Smooth muscle cell (in vitro differentiated cells): Measurements from ENCODE around the gene OLFM4. TPM values are rescaled to one million over a fixed set of nuclear protein-coding genes. Genes with fewer than 3 reads are reported as not detected.

Experiments
- DNase-seq: peaks from one replicate; lab custom pipeline; 2025; ENCODE audit not compliant: unreplicated experiment; lab: John Stamatoyannopoulos, UW
- H2AFZ ChIP-seq: fragments of 200-600 bp; sonication (generic); 2 replicates; pipeline ENCODE4 v1.6.0; 2016; ENCODE audit warnings: antibody characterized with exemption, low read depth, mild to moderate bottlenecking
- H3F3A ChIP-seq: fragments of 200-600 bp; sonication (generic); 2 replicates; pipeline ENCODE4 v1.6.0; 2017; ENCODE audit warnings: antibody characterized with exemption, low read depth
- H3K27ac ChIP-seq: fragments of 200-600 bp; sonication (generic); 2 replicates; pipeline ENCODE4 v1.5.1; 2016; ENCODE audit warnings: low read depth, mild to moderate bottlenecking
- H3K27me3 ChIP-seq: fragments of 200-600 bp; sonication (generic); 2 replicates; pipeline ENCODE4 v1.6.1; 2016; ENCODE audit warnings: low read depth, mild to moderate bottlenecking
- H3K36me3 ChIP-seq: fragments of 200-600 bp; sonication (generic); 2 replicates; pipeline ENCODE4 v1.5.1; 2016; ENCODE audit warnings: low read depth
- H3K4me1 ChIP-seq: fragments of 200-600 bp; sonication (generic); 2 replicates; pipeline ENCODE4 v1.5.1; 2016; ENCODE audit warnings: low read depth
- H3K4me2 ChIP-seq: fragments of 200-600 bp; sonication (generic); 2 replicates; pipeline ENCODE4 v1.6.0; 2016; ENCODE audit warnings: mild to moderate bottlenecking
- H3K4me3 ChIP-seq: fragments of 200-600 bp; sonication (generic); 2 replicates; pipeline ENCODE4 v1.5.1; 2016; ENCODE audit warnings: mild to moderate bottlenecking
- H3K79me2 ChIP-seq: fragments of 200-600 bp; sonication (generic); 2 replicates; pipeline ENCODE4 v1.6.0; 2016; ENCODE audit warnings: low read depth, mild to moderate bottlenecking
- H3K9ac ChIP-seq: fragments of 200-600 bp; sonication (generic); 2 replicates; pipeline ENCODE4 v1.6.0; 2016; ENCODE audit warnings: low read depth
- H3K9me3 ChIP-seq: fragments of 200-600 bp; sonication (generic); replicated peaks from 2 replicates; pipeline ENCODE4 v1.5.1; 2016; ENCODE audit warnings: low read depth
- H4K20me1 ChIP-seq: fragments of 200-600 bp; sonication (generic); 2 replicates; pipeline ENCODE4 v1.6.0; 2016; ENCODE audit warnings: low read depth
- CTCF ChIP-seq: fragments of 200-600 bp; sonication (generic); IDR thresholded peaks from 2 replicates; pipeline ENCODE4 v1.5.1; 2017; ENCODE audit warnings: borderline replicate concordance, mild to moderate bottlenecking, antibody characterized with exemption; ENCODE audit not compliant: insufficient read depth, poor library complexity, severe bottlenecking
- WGBS: methylation state at CpG from one replicate; pipeline ENCODE4 v1.1.7; 2016; ENCODE audit warnings: low lambda C conversion rate; 5-methylcytosine and 5-hydroxymethylcytosine counted together
- polyA plus RNA-seq: library from polyadenylated mRNA; unstranded; fragments of >200 nt; fragmentation: Nextera tagmentation; extraction: Ambion mirVana; gene quantifications from 2 replicates; pipeline ENCODE4 v1.2.1, GENCODE V29; 2016
- total RNA-seq: library from RNA; depleted of rRNA; stranded (reverse); fragments of >200 nt; gene quantifications from 2 replicates; pipeline ENCODE4 v1.2.3, GENCODE V29; 2014

Gene OLFM4
- total and polyA plus RNA-seq, 2 experiments from 2014 or later: not detected

GRCh38 chr13:52999093-52999696 is 29.4 kb upstream of the OLFM4 start:
- TF ChIP-seq CTCF: no peak
- Histone ChIP-seq H4K20me1 (no peaks in the 10 kb centered on the region), H2AFZ (no peak overlapping the region), H3K27me3 (no peaks in the 10 kb centered on the region), H3F3A (no peaks in the 10 kb centered on the region), H3K4me3 (no peak overlapping the region), H3K27ac (no peak overlapping the region), H3K79me2 (no peaks in the 10 kb centered on the region), H3K4me1 (peaks cover 7% of the 10 kb centered on the region), H3K4me2 (no peak overlapping the region), H3K36me3 (no peaks in the 10 kb centered on the region), H3K9me3 (no peaks in the 10 kb centered on the region), H3K9ac (no peak overlapping the region)
- DNase-seq: no peak
- WGBS: 84% methylated on average over 4 of the region's 4 CpGs

- Histone ChIP-seq H3K9ac (no peak overlapping the region), H2AFZ (no peak overlapping the region), H3K4me3 (no peak overlapping the region), H3K27ac (no peak overlapping the region), H3K4me2 (no peak overlapping the region), H3K27me3 (no peaks in the 10 kb centered on the region), H3K9me3 (no peaks in the 10 kb centered on the region), H3K36me3 (no peaks in the 10 kb centered on the region), H4K20me1 (no peaks in the 10 kb centered on the region), H3F3A (no peaks in the 10 kb centered on the region), H3K4me1 (no peaks in the 10 kb centered on the region), H3K79me2 (no peaks in the 10 kb centered on the region)
- no peak for TF ChIP-seq CTCF
- 93% methylated on average over 4 of the region's 4 CpGs for WGBS
- DNase-seq: no peak
Observed at GRCh38 chr13:53001444-53002225, 27.0 kb upstream of the OLFM4 start.

GRCh38 chr13:53004573-53004972 is 24.0 kb upstream of the OLFM4 start:
- TF ChIP-seq CTCF: no peak
- DNase-seq: no peak
- Histone ChIP-seq H3K27me3 (no peaks in the 10 kb centered on the region), H3K9me3 (no peaks in the 10 kb centered on the region), H3K27ac (no peak overlapping the region), H3K4me2 (no peak overlapping the region), H3K9ac (no peak overlapping the region), H3K36me3 (no peaks in the 10 kb centered on the region), H2AFZ (no peak overlapping the region), H3K4me3 (no peak overlapping the region), H3F3A (no peaks in the 10 kb centered on the region), H4K20me1 (no peaks in the 10 kb centered on the region), H3K79me2 (no peaks in the 10 kb centered on the region), H3K4me1 (no peaks in the 10 kb centered on the region)
- WGBS: 92% methylated on average over 2 of the region's 2 CpGs
